A549 (cell line): ENCODE results near the gene GSTO2.

Source experiments
- CTCF ChIP-seq: fragments of >200 bp; sonication (Bioruptor Twin); formaldehyde crosslinking; IDR thresholded peaks from 3 replicates; pipeline ENCODE4 v1.5.1; 2016
- EP300 ChIP-seq, 2 experiments: fragments of >200 bp; sonication (Bioruptor Twin); formaldehyde crosslinking; IDR thresholded peaks; 2 replicates in 1 of 2; 3 replicates in 1 of 2; pipeline ENCODE4 v1.6.1; 2016 to 2017
- MAFK ChIP-seq: fragments of 450-650 bp; IDR thresholded peaks from 2 replicates; pipeline ENCODE4 v1.6.1; 2014; ENCODE audit not compliant: partially characterized antibody
- RFX5 ChIP-seq: fragments of 450-650 bp; IDR thresholded peaks from 2 replicates; pipeline ENCODE4 v1.7.1; 2014; ENCODE audit warnings: antibody characterized with exemption, mild to moderate bottlenecking, moderate library complexity
- ZFP36 ChIP-seq: fragments of 450-650 bp; IDR thresholded peaks from 2 replicates; pipeline ENCODE4 v1.6.1; 2014; ENCODE audit warnings: borderline replicate concordance; ENCODE audit not compliant: partially characterized antibody

GRCh38 chr10:104328896-104329710 is 60.1 kb downstream of the GSTO2 start:
- TF ChIP-seq CTCF (no peak), RFX5 (no peak), EP300 (IDR thresholded peaks at IDR 0.05) (peak; percentile 74 to 76; a peak in 3 of 5 replicates), ZFP36 (no peak), MAFK (no peak)
